H1 (cell line): ENCODE data around the gene ZNF248. TPM values are rescaled to one million over a fixed set of nuclear protein-coding genes. Genes with fewer than 3 reads are reported as not detected.

Experiments
- NANOG ChIP-seq: IDR thresholded peaks from 2 replicates; pipeline ENCODE4 v1.6.1; 2011; ENCODE audit warnings: low read length, low read depth, mild to moderate bottlenecking, inconsistent platforms; ENCODE audit not compliant: insufficient read depth, poor library complexity, severe bottlenecking
- RAD21 ChIP-seq, 2 experiments: IDR thresholded peaks in 1 of 2; conservative IDR thresholded peaks in 1 of 2; 2 replicates each; pipeline ENCODE4 v1.6.1; 2011; ENCODE audit warnings: low read depth in 2 of 2, low read length in 2 of 2, improper control_type of control experiment in 1 of 2, inconsistent platforms in 1 of 2, mild to moderate bottlenecking in 1 of 2, moderate library complexity in 1 of 2
- RBBP5 ChIP-seq: IDR thresholded peaks from 2 replicates; pipeline ENCODE4 v1.7.1; 2012; ENCODE audit warnings: low read depth, mild to moderate bottlenecking, inconsistent platforms, low read length, moderate library complexity, borderline replicate concordance
- polyA plus RNA-seq, 7 experiments: library from polyadenylated mRNA; depleted of rRNA in 3 of 7; stranded (reverse) in 5 of 7; unstranded in 2 of 7; fragments of >200 nt in 5 of 7; fragments of 200-250 nt in 2 of 7; gene quantifications; 1 replicate in 5 of 7; 2 replicates in 1 of 7; 4 replicates in 1 of 7; pipeline versions ENCODE4 v1.2.1 to v1.2.3, GENCODE V29; 2011 to 2013; ENCODE audit warnings: missing spikeins in 2 of 7, mixed read lengths in 2 of 7
- total RNA-seq: library from RNA; stranded (reverse); fragmentation: NEBNext Ultra II Directional; extraction: Animal tissue kit (Norgen Biotek cat#: 25700); gene quantifications from 2 replicates; pipeline ENCODE4 v1.2.1, GENCODE V29; 2021

ZNF248 gene
- total and polyA plus RNA-seq, 2 of the 8 experiments (the other 6 are each of a cell fraction or from before 2014, with no cell fraction given) = 9.1 TPM; not detected in 1

DNA sequence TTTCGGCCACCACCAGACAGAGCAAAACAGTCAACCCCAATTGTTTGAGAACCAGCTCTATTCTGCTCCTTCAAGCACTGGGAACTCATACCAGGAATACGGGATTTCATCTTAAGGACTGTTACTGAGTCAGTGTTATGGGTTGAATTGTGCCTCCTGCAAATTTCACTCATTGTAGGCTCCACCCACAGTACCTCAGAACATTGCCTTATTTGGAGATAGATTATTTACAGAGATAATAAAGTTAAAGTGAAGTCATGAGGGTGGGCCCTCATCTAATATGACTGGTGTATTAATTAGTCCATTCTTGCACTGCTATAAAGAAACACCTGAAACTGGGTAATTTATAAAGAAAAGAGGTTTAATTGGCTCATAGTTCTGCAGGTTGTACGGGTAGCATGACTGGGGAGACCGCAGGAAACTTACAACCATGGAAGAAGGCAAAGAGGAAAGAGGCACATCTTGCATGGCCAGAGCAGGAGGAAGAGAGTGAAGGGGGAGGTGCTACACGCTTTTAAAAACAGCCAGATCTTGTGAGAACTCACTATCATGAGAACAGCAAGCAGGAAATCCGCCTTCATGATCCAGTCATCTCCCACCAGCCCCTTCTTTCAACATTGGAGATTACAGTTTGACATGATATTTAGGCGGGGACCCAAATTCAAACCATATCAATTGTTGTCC is 14.3 kb upstream of the ZNF248 start (continued):
- TF ChIP-seq NANOG = no peak
- TF ChIP-seq RAD21 (IDR thresholded peaks at IDR 0.05 in 1 of 2, conservative IDR thresholded peaks at IDR 0.05 in 1 of 2; ENCODE audit: low read depth in 2 of 2, low read length in 2 of 2) = no peak
- no peak for TF ChIP-seq RBBP5
